GM19035 (cell line): ENCODE data around the gene KCNH1.
"Not testable (repeated sequence)": the region's sequence is repeated elsewhere in the genome, so short reads cannot be mapped to it uniquely, and the experiment has no call there.

Source experiments
- ATAC-seq: cut with Tn5 transposase; IDR thresholded peaks from one replicate; pipeline ENCODE4 v1.9.1; 2021; ENCODE audit not compliant: unreplicated experiment

Gene KCNH1

GRCh38 chr1:211101481-211101880 lies 32.5 kb downstream of the KCNH1 start:
- no peak for ATAC-seq

GRCh38 chr1:211099393-211099792 lies 34.6 kb downstream of the KCNH1 start:
- ATAC-seq = no peak

- ATAC-seq = no peak
These were observed 38.6 kb downstream of the KCNH1 start for GRCh38 chr1:211095381-211095780.

GRCh38 chr1:211092955-211093354 lies 41.0 kb downstream of the KCNH1 start:
- ATAC-seq = no peak

- ATAC-seq = no peak
These were observed 42.1 kb downstream of the KCNH1 start for GRCh38 chr1:211091867-211092266.

GRCh38 chr1:211089536-211089935 lies 44.4 kb downstream of the KCNH1 start:
- ATAC-seq = no peak

GRCh38 chr1:211088156-211088555 lies 45.8 kb downstream of the KCNH1 start:
- no peak for ATAC-seq

GRCh38 chr1:211082824-211083223 lies 51.1 kb downstream of the KCNH1 start:
- ATAC-seq = no peak

- ATAC-seq = not testable (repeated sequence)
These were observed 52.5 kb downstream of the KCNH1 start for GRCh38 chr1:211081447-211081846.

- ATAC-seq = no peak
These were observed 65.0 kb downstream of the KCNH1 start for GRCh38 chr1:211068976-211069375.

- ATAC-seq = no peak
These were observed 67.1 kb downstream of the KCNH1 start for GRCh38 chr1:211066781-211067384.

- ATAC-seq = not testable (repeated sequence)
These were observed 92.1 kb downstream of the KCNH1 start for GRCh38 chr1:211041838-211042237.

GRCh38 chr1:211037095-211037494 lies 96.9 kb downstream of the KCNH1 start:
- ATAC-seq = no peak

- no peak for ATAC-seq
These were observed 97.4 kb downstream of the KCNH1 start for GRCh38 chr1:211036381-211037060.

GRCh38 chr1:211035821-211036380 lies 98.0 kb downstream of the KCNH1 start:
- no peak for ATAC-seq

- ATAC-seq = no peak
These were observed 99.9 kb downstream of the KCNH1 start for GRCh38 chr1:211033921-211034525.

GRCh38 chr1:211024901-211025300 lies 109.0 kb downstream of the KCNH1 start:
- ATAC-seq = no peak

GRCh38 chr1:211019266-211019665 lies 114.7 kb downstream of the KCNH1 start:
- ATAC-seq = no peak

GRCh38 chr1:211018690-211019089 lies 115.3 kb downstream of the KCNH1 start:
- no peak for ATAC-seq

- ATAC-seq = no peak
These were observed 116.8 kb downstream of the KCNH1 start for GRCh38 chr1:211017075-211017718.

- ATAC-seq = no peak
These were observed 119.7 kb downstream of the KCNH1 start for GRCh38 chr1:211014275-211014674.
